ENCODE measurements around the gene ZNF205.

The ZNF205 gene

DNA sequence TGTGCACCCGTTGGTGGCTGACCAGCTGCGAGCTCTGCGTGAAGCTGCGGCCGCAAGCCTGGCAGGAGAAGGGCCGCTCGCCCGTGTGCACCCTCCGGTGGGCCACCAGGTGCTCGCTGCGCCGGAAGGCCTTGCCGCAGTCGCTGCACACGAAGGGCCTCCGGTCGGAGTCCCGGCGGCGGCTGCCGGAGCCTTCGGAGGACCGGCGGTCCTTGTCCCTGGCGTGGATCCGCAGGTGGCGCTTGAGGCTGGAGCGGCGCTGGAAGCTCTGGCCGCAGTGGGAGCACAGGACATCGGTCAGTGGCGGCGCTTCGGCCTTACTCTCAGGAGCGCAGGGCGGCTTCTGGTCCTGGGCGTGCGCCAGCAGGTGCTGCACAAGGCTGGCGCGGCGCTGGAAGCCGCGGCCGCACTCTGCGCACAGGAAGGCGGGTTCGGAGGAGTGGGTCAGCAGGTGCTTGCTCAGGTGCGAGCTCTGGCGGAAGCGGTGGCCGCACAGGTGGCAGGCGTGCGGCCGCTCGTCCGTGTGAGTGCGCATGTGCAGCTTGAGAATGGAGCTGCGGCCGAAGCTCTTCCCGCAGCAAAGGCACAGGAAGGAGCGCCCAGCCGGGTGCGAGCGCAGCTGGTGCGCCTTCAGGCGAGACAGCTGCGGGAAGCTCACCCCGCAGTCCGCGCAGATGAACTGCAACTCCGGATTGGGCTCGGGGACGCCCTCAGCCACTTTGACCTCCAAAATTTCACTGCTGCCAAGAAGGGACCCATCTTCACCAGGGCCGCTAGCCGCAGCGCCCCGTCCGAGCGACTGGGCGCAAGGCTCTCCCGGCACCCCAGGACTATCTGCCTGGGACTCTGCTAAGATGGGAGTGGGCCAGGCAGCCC is 22.4 kb upstream of the ZNF205 start:
- TF ChIP-seq CTCF (IDR thresholded peaks at IDR 0.05), result no peak

DNA sequence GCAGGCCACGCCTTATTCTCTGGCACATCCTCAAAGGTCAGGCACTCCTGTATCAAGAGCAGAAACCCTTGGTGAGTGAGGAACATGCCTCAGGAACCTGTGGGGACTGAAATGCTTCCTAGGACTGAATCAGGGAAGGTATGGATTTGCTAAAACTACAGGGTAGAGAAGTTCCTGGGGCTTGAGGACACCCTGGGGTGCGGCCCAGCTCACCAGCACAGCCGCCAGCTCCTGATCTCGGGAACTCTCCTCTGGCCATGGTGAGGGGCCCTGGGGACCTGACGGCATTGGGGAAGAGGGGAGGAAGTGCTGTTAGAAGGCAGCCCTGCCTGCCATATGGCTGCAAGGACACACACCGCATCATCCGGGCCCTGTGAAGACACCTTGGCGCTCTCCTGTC is 20.8 kb upstream of the ZNF205 start:
- TF ChIP-seq CTCF (IDR thresholded peaks at IDR 0.05), result no peak

- no peak for TF ChIP-seq CTCF (IDR thresholded peaks at IDR 0.05)
These were observed 19.9 kb upstream of the ZNF205 start for GRCh38 chr16:3092501-3092941.

DNA sequence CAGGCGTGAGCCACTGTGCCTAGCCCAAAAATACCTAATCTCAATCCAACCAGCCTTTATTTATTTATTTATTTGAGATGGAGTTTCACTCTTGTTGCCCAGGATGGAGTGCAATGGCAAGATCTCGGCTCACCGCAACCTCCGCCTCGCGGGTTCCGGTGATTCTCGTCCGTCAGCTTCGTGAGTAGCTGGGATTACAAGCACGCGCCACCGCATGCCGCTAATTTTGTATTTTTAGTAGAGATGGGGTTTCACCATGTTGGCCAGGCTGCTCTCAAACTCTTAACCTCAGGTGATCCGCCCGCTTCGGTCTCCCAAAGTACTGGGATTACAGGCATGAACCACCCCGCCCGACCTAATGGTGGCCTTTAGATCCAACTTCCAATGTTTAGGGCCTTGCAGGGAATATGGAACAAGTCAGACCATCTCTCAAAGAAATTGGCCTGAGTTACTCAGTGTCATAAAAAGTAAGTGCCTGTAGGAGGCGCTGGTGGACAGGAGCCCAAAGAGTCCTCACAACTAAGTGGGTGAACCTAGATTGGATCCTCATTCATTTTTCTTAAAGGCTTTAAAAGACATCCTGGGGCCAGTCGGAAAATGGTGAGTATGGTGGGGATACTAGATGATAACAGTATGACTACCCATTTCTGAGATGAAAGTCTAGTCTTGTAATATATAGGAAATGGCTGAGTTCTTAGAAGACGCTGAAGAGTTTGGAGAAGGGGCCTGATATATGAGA is 17.9 kb upstream of the ZNF205 start:
- TF ChIP-seq CTCF (IDR thresholded peaks at IDR 0.05), result peak; percentile 45; the same call in 1 of the 2 replicates

GRCh38 chr16:3095869-3096268 is 16.5 kb upstream of the ZNF205 start:
- no peak for TF ChIP-seq CTCF (IDR thresholded peaks at IDR 0.05)

GRCh38 chr16:3096362-3096761 is 16.0 kb upstream of the ZNF205 start:
- TF ChIP-seq CTCF (IDR thresholded peaks at IDR 0.05), result no peak

- TF ChIP-seq CTCF (IDR thresholded peaks at IDR 0.05), result no peak
These were observed 15.1 kb upstream of the ZNF205 start for GRCh38 chr16:3097266-3097665.

All from LNCAP (cell line).